ENCODE measurements around the gene GTF3C4.

The GTF3C4 gene

DNA sequence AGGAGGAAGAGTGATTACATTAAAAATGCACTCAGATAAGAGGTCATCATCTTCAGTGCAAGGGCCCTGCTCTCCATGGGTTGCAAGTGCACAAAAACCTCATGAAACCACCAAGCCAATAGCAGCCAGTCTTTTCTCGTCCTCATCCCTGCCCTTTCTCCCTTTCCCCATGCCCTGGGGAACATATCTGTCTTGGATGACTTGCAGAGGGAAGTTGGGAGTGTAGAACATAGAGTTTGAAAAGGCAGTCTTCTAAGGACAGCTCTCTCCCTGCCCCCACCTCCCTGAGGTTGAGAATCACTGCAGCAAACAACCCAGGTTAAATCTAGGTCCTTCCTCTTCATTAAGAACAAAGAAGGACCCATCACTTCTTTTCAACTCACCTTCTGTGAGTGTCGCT, 22.5 kb upstream of the GTF3C4 start:
- DNase-seq, result no peak

DNA sequence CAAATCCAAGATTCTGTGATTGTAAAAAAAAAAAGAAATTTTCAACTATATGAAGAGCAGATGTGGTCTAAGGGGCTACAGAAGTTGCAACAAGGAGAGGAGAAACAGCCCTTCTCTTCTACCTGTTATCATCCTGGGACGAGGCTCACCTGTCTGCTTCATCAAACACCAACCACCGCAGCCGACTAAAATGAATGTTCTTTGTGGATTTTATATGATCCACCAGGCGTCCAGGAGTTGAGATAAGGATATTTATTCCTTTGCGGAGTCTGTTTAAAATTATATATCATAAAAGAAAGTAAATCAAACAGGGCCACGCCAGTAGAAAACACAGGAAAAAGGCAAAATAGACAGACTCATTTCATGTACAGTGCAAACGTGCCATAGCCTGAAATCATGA, 22.0 kb upstream of the GTF3C4 start:
- DNase-seq, result no peak

DNA sequence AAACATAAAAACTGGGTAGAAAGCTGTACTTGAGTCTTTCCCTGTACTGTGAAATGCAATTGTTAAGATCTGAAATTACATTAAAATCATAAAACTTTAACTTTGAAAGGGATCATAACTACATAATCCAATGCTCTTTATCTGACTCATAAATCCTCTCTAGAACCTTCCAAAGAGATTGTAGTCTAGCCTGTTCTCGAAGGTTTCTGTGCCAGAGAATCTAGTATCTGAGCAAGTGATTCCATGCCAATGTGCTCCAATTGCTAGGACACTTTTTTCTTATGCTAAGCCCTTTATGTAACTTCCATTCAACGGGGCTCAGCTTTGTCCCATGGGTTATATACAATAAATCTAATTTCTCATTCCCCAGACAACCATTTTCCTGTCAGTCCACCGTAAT, 21.6 kb upstream of the GTF3C4 start:
- DNase-seq, result no peak

DNA sequence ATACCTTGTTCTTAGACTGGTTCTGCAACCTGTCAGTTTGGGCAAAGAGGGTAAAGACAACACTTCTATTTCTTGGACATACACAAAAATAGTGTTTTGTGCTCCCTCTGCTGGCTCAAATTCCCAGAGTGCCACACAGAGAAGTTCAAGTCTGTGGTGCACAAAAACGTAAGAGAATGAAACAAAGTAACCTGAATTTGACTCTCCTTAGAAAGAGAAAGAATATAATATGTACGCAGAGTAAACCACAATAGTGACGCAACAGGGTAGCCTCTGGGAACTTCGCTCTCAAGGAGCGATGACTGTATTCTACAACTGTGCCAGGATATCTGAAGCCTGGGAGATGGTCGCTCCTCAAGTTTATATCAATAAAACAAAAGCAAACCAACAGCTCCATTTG, 19.0 kb upstream of the GTF3C4 start:
- peak in 1 of 3 experiments; percentile 40 for DNase-seq

DNA sequence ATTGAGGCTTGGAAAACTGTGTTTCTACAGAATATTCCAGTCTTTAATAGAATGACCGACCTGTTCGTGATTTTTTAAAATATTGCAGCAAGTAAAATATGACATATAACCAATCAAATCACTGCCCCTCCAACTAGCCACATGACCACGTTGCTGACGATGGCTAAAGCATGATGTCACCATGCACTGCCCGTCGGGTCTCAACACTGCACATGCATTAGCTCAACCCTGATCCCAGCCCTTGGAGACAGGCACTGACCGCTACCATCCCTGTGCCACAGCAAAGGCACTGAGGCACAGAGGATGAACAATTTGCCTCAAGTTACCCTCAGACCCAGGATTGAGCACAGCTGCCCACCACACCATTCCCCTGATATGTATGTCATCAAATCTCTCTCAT, 14.0 kb upstream of the GTF3C4 start:
- DNase-seq, result no peak

DNA sequence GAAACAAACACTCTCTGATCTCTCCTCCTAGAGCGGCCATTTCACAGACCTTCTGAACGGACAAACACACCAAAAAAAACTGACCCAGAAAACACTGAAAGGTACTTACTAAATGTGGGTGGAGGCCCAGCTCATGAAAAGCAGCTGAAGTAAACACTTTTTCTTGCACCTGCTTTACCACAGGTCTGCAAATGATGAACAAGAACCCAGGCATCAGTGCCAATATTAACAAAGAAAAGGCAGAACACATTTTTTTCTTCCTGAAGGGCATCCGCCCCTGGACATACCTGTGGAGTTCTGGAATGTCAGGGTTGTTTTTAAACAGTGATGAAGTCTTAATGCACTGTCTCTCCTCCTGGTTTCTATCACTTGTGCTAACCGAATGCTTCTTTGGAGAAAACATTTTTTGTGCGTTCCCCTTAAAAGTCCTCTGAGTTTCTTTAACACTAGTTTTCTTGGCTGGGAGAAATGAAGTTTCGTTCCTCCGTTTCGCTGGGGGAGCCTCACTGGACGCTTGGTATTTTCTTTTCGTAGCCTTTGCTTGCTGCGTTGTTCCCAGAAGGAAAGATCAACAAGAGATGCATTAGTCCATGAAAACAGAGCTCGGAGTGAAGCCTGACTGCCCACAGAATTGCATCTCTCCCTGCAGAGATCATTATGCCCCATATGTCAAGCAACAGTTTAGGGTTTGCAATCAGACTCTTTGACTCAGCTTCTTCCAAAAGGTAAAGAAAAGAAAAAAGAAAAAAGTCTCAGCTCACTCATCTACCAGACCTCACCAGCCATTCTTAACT, 7.9 kb upstream of the GTF3C4 start:
- DNase-seq, result no peak

DNA sequence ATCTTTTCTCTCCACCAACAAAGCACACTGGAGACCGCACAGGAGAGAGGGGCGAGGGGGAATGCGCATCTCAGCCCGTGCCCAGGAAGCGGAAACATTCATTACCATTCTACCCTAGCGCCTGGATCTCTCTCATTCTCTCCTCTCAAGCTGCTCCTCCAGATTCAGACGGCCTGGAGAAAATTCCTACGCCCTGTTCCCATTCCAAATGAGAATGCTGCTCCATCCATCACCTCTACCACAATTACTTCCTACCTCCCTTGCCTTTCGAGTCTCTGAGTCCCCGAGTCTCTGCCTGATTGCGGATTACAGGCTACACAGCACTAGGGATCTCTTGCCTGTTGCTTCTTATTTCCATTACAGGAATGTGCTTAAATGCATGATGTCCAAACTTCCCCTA, 7.1 kb upstream of the GTF3C4 start:
- DNase-seq, result no peak

DNA sequence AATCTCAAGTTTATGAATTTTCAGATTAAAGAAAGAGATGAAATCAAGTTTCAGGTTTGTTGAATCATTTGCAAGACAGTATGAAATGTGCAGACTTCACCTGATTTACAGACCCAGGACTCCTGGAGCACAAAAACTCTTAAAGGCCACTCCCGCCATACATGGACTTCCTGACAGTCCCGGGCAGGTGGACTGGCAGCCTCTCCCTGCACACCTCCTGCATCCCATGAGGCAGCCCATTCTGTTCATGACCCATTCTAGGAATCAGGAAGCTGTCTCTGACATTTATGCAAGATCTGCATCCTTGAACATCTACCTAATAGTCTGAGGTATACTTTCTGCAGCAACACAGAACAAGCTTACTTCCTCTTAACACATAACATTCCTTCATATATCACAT, 6.4 kb upstream of the GTF3C4 start:
- no peak for DNase-seq

DNA sequence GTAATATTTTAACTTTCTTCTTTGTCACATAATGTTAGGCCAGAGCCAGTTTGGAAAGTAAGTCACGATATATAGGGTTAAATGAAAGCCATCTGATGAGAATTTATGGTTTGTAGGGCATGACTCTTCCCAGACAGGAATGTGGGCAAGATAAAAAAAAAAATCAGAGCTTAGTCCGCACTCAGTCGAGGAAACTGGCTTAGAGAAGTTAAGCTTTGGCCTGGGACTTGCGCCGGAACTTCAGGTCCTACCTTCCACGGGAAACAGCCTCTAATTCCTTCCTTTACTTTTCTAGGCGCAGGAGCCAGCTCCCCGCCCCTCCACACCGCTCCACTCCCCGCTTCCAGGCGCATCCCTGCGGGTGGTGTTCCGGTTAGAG, 956 bp upstream of the GTF3C4 start:
- DNase-seq, result no peak

DNA sequence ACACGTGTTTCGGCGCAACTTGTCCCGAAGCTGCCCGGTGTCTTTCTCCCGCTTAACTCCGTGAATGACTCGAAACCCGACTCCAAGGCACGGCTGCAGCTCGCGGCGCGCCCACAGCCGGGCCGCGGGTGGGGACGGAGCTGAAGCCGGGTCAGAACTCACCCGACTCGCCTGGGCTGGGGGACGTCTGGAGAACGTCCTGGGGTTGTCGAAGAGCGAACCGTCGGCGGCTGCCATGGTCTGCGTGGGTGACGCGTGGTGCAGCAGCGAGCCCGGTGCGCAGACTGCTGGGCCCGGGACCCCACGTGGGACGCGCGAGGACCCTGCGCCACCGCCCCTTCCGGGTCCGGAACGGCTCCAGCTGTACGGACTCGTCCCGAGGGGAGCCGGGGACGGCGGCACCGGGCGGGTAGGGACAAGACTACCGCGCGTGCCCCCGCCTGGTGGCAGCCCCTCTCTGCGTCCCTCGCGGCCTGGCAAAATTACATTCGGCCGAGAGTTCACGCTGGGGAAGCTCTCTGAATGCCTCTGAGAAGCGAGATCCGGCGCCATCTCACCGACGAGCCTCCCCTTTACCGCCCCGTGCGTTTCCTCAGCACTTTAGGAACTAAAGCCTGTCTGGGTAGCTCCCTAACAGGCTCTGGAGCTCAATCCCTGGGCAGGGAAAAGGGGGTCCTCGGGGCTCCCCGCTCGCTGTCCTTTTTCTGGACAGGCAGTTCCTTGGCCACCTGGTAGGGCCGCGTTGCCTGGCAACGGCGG, 387 bp upstream of the GTF3C4 start, which contains the start of gene DDX31:
DDX31 (minus strand) TSS at position 286 of the 759 bp plus-strand sequence; CDS start at position 237, 49 bp downstream.
- DNase-seq, result peak; percentile 72 to 97 (median 97)

DNA sequence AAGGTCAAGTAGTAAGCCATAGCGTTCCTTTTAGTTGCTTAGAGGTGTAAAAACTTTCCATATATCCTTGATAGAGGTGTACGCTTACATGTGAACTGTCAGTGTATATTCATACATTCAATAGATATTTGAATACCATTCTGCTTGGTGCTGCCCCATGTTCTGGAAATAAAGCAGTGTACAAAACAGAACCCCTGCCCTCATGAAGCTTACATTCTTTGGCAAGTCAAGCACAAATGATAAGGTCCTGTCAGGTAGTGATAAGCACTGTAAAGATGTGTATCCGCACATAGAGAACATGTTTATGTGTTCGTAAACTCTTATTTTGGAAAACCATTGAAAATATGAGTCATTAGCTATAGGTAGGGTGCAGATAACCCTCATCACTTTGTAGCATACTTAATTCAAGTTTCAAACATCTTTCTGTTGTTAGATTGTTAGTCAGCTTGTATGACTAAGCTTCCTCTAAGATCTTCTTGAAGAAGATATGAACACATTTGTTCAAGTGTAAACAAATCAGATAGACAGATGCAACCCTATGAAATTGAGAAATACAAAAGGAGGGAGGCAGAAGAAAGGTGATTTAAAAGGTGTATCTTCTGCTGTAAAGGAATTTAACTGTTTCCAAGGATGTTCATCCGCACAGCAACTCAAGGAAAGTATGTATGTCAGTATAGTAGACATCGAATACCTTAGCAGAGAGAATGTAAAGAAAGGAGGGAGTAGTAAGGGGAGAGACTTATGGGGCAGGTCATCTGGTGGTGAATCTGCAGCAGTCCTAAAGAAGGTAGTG, 1.6 kb downstream of the GTF3C4 start:
- DNase-seq, result no peak

DNA sequence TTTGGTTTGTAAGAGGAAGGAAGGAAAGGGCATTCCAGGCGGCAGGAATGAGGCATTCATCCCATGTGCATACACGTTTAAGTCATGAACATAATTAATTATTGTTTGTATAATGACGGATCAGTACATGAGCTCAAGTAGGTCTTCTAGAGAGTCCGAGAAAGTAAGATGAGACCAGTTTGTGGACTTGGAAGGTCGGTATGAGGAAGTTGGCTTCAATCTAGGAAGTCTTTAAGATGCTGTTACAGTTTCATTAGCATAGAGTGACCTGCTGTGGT, 2.1 kb downstream of the GTF3C4 start:
- DNase-seq, result no peak

DNA sequence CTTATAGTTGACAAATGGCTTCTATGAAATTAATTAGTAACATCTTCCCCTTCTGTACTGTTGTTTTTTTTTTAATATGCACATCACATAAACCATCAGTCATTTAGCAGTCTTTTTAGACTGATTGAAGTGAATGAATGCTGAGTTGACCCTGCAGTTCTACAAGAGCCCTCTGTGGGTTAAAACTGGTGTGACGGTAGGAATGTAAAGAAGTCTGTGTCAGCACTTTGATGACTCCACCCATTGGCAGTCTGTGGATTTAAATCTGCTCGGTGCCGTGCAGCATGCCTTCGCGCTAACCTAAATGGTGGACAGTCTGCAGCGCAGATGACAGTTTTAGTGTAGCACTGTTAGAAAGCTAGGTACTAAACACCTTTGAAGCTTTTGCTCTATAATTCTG, 3.1 kb downstream of the GTF3C4 start:
- peak in 1 of 3 experiments; percentile 7 for DNase-seq

DNA sequence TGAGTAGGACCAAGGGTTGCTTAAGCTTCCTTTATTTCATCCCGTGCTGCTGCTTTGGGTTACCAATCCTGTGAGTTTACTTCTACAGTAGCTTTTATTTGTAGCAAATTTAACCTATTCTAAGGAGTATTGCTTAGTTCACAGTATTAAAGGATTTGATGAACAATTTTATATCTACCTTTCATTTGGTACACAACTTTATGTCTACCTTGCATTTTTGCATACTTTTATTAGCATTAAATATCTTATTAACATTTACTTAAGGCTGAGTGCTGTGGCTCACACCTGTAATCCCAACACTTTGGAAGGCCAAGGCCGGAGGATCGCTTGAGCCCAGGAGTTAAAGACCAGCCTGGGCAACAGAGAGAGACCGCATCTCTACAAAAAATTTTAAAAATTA, 4.2 kb downstream of the GTF3C4 start:
- no peak for DNase-seq

DNA sequence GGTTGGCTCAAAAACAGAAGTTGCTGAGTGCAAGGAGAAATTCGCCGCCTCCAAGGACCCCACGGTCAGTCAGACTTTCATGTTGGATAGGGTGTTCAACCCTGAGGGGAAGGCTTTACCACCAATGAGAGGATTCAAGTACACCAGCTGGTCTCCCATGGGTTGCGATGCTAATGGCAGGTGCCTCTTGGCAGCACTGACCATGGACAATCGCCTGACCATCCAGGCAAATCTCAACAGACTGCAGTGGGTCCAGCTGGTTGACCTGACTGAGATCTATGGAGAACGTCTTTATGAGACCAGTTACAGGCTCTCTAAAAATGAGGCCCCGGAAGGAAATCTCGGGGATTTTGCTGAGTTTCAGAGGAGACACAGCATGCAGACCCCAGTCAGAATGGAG, 7.7 kb downstream of the GTF3C4 start:
- no peak for DNase-seq

DNA sequence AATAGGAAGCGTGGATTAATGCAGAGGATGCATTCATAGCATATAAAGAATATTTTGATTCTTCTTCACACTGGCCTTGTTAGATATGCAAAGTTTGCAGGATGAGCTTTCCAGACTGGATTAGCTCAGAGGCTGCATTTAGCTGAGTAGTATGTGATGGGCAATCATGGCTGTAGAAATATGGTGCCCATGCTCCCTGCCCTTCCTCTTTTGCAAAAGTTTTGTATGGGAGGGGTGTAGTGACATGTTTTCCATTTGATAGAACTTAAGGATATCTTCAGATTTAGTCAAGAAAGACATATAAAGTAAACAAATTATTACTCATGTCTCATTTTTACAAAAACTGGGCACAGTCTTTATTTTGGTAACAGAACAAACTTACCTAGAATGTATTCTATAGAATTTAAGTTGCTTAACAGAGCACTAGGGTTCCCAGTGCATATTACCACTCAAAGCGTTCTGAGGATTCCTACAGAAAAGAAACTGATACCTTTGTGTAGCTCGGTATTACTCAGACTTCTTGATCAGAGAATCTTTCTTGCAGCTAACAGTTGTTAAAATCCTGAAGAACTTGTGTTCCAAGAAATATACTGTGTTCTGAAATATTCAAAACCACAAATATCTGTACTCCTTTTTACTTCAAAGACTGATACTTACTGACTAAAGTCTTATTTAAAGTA, 9.8 kb downstream of the GTF3C4 start:
- no peak for DNase-seq

DNA sequence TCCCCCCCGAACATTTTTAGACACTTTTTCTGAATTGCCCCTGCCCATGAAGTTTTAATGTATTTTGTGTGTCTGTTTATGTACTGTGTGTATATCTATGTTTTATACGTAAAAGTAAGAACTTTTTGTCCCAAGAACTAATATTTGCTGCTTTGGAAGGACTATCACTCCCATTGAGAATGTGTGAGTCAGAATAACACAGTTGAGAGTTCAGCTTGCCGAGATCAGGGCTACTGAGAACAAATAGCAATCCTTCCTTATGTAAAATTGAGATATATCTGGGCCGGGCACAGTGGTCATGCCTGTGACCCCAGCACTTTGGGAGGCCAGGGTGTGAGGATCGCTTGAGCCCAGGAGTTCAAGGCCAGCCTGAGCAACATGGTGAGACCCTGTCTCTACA, 11.3 kb downstream of the GTF3C4 start:
- DNase-seq, result no peak

DNA sequence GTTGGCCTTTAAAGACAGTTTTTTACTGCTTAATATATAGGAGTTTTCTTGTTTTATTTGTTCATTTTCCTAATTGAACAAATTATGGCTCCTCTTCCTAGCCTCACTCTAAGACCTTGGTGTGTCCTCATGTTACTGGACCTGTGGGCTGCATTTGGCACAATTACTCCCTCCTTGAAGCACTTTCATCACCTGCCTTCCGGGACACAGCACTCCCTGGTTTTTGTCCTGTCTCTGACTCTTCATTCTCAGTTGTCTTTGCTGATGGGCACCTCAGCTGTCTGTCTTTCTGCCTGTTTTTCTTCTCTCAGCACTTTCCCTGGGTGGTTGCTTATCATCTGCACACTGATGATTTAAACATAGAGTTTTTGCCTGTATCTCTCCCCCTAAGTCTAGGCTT, 13.6 kb downstream of the GTF3C4 start:
- DNase-seq, result no peak

DNA sequence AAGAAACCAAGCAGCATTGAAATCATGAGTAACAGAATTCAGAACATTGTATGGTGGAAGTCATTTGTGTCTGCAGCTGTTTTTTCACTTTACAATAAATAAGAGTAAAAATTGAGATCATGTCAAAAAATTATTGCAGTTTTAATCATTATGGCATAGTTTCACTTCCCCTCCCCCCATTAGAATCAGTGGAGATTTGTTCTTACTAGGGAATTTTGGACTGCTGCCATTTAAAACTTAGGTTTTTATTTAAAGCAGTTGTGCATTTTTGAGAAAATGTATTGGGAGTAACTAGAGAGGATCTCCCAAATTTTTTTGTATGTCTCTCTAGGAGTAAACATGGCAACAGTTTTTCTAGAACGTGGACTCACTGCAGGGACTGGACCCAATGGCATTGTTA, 20.4 kb downstream of the GTF3C4 start:
- DNase-seq, result no peak

DNA sequence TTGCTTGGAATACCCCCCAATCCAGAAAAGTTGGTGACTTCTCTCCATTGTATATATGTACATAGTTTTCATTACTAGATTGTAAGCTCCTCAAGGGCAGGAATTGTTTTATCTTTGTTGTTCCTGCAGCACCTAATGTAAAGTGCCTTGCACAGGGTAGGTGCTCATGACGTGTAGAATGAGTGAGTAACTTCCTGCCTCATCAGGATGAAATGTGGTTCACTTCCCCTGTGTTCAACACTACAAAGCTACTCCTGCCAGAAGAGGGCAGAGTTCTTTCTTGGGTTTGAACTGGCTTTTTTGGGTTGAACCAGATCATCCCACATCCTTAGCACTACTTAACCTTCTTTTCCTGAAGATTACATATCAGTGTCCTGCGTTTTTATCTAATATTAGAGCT, 23.9 kb downstream of the GTF3C4 start:
- no peak for DNase-seq

DNA sequence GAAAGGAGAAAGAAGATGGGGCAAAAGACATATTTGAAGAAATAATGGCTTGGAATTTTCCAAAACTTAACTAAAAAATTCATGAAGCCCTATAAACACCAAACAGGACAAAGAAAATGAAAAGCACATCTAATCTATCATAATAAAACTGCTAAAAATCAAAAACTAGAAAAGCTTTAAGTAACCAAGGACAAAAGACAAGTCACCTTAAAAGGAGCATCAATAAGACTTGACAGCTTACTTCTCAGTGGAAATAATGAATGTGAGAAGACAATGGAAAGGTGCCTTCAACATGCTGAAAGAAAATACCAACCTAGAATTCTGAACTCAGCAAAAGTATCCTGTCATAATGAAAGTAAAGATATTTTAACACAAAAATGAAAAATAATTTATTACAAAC, 27.0 kb downstream of the GTF3C4 start:
- no peak for DNase-seq

DNA sequence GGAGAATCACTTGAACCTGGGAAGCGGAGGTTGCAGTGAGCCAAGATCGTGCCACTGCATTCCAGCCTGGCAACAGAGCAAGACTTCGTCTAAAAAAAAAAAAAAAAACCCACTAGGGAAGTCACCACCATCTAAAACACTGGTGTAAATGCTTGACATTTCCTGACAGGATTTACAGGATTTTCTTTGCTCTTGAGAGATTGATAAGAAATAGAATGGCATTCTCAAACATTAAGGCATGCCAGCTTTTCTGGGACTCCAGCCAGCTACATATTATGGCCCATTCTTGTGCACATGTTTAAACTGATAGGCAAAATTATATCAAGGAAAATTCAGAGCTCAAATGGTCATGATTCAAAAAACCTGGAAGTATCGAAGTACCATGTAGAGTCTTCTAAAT, 28.7 kb downstream of the GTF3C4 start:
- DNase-seq, result no peak

DNA sequence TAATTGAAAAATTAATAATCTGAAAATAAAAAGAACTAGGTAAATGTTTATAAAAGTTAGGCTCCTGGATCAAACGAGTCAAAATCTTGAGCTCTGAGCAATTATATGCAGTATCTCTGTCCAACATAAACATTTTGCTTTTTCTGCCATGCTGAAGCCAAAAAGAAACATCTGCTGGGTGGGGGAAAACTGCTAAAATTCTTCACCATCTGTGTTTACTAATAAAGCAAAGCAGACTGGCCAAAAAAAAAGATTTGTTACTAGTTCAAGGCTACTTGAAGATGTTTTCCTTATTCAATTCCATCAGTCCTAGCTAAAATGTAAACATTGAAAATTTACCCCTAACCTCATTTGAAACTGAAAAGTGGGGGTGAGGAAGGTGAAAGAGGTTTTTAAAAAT, 29.7 kb downstream of the GTF3C4 start:
- DNase-seq, result no peak

Measured in NCI-H1417 (cell line).